IPS-18a (cell line): Measurements from ENCODE around the gene USP32.
A peak's percentile ranks its signal among the peaks of the same experiment; 100 is the strongest.
"Not testable (repeated sequence)": the region's sequence is repeated elsewhere in the genome, so short reads cannot be mapped to it uniquely, and the experiment has no call there.

Experiments
- H3K27ac ChIP-seq: one replicate; pipeline ENCODE4 v1.5.1; 2013; ENCODE audit warnings: low read length
- H3K27me3 ChIP-seq: one replicate; pipeline ENCODE4 v1.6.1; 2013; ENCODE audit warnings: mild to moderate bottlenecking, low read length; ENCODE audit not compliant: control insufficient read depth, insufficient read depth
- H3K36me3 ChIP-seq: one replicate; pipeline ENCODE4 v1.6.1; 2013; ENCODE audit warnings: low read depth, low read length; ENCODE audit not compliant: control insufficient read depth
- H3K4me1 ChIP-seq: one replicate; pipeline ENCODE4 v1.6.1; 2013; ENCODE audit warnings: low read depth, low read length; ENCODE audit not compliant: control insufficient read depth
- H3K4me3 ChIP-seq: one replicate; pipeline ENCODE4 v1.5.1; 2013; ENCODE audit warnings: low read length
- H3K9ac ChIP-seq: one replicate; pipeline ENCODE4 v1.6.1; 2013; ENCODE audit warnings: mild to moderate bottlenecking, low read length, moderate library complexity
- H3K9me3 ChIP-seq: one replicate; pipeline ENCODE4 v1.6.1; 2013; ENCODE audit warnings: low read depth, low read length; ENCODE audit not compliant: control insufficient read depth

USP32 gene

GRCh38 chr17:60326702-60327101, 65.2 kb downstream of the USP32 start:
- H3K4me1 ChIP-seq: peaks cover 19% of the 10 kb centered on the region
- no peaks in the 10 kb centered on the region for H3K36me3 ChIP-seq
- H3K9me3 ChIP-seq: no peaks in the 10 kb centered on the region
- H3K4me3 ChIP-seq: peak overlapping the region; percentile 35
- H3K27ac ChIP-seq: no peak overlapping the region
- H3K27me3 ChIP-seq: no peaks in the 10 kb centered on the region
- H3K9ac ChIP-seq: no peak overlapping the region

- no peaks in the 10 kb centered on the region for H3K9me3 ChIP-seq
- peaks cover 19% of the 10 kb centered on the region for H3K4me1 ChIP-seq
- H3K9ac ChIP-seq: no peak overlapping the region
- no peaks in the 10 kb centered on the region for H3K27me3 ChIP-seq
- H3K36me3 ChIP-seq: no peaks in the 10 kb centered on the region
- H3K4me3 ChIP-seq: no peak overlapping the region
- no peak overlapping the region for H3K27ac ChIP-seq
Measured at GRCh38 chr17:60325730-60326524, 66.0 kb downstream of the USP32 start.

GRCh38 chr17:60323754-60324153, 68.2 kb downstream of the USP32 start:
- H3K36me3 ChIP-seq: no peaks in the 10 kb centered on the region
- H3K4me3 ChIP-seq: no peak overlapping the region
- no peak overlapping the region for H3K27ac ChIP-seq
- no peaks in the 10 kb centered on the region for H3K27me3 ChIP-seq
- H3K9me3 ChIP-seq: no peaks in the 10 kb centered on the region
- peaks cover 19% of the 10 kb centered on the region for H3K4me1 ChIP-seq
- H3K9ac ChIP-seq: no peak overlapping the region

GRCh38 chr17:60322056-60322387, 69.9 kb downstream of the USP32 start:
- no peaks in the 10 kb centered on the region for H3K9me3 ChIP-seq
- no peaks in the 10 kb centered on the region for H3K27me3 ChIP-seq
- H3K9ac ChIP-seq: no peak overlapping the region
- H3K4me1 ChIP-seq: peaks cover 11% of the 10 kb centered on the region
- no peaks in the 10 kb centered on the region for H3K36me3 ChIP-seq
- no peak overlapping the region for H3K4me3 ChIP-seq
- no peak overlapping the region for H3K27ac ChIP-seq

- Histone ChIP-seq H3K4me1 (peaks cover 6% of the 10 kb centered on the region), H3K9ac (no peak overlapping the region), H3K36me3 (no peaks in the 10 kb centered on the region), H3K9me3 (no peaks in the 10 kb centered on the region), H3K27me3 (no peaks in the 10 kb centered on the region), H3K27ac (no peak overlapping the region), H3K4me3 (no peak overlapping the region)
Measured at GRCh38 chr17:60321336-60322055, 70.4 kb downstream of the USP32 start.

- Histone ChIP-seq H3K36me3 (no peaks in the 10 kb centered on the region), H3K9me3 (no peaks in the 10 kb centered on the region), H3K4me1 (peaks cover 6% of the 10 kb centered on the region), H3K27ac (no peak overlapping the region), H3K27me3 (no peaks in the 10 kb centered on the region), H3K4me3 (no peak overlapping the region), H3K9ac (no peak overlapping the region)
Measured at GRCh38 chr17:60318830-60319229, 73.1 kb downstream of the USP32 start.

- H3K9ac ChIP-seq: no peak overlapping the region
- H3K27ac ChIP-seq: no peak overlapping the region
- H3K27me3 ChIP-seq: no peaks in the 10 kb centered on the region
- no peak overlapping the region for H3K4me3 ChIP-seq
- no peaks in the 10 kb centered on the region for H3K9me3 ChIP-seq
- no peaks in the 10 kb centered on the region for H3K36me3 ChIP-seq
- peaks cover 6% of the 10 kb centered on the region for H3K4me1 ChIP-seq
Measured at GRCh38 chr17:60318326-60318725, 73.6 kb downstream of the USP32 start.

- H3K9ac ChIP-seq: no peak overlapping the region
- no peak overlapping the region for H3K27ac ChIP-seq
- no peaks in the 10 kb centered on the region for H3K9me3 ChIP-seq
- H3K36me3 ChIP-seq: no peaks in the 10 kb centered on the region
- H3K4me1 ChIP-seq: peaks cover 6% of the 10 kb centered on the region
- H3K4me3 ChIP-seq: no peak overlapping the region
- no peaks in the 10 kb centered on the region for H3K27me3 ChIP-seq
Measured at GRCh38 chr17:60315650-60316049, 76.3 kb downstream of the USP32 start.

GRCh38 chr17:60314900-60315299, 77.0 kb downstream of the USP32 start:
- H3K9ac ChIP-seq, H3K4me1 ChIP-seq, H3K36me3 ChIP-seq, H3K27me3 ChIP-seq, H3K9me3 ChIP-seq, H3K4me3 ChIP-seq, H3K27ac ChIP-seq: not testable (repeated sequence)

- H3K9ac ChIP-seq: no peak overlapping the region
- peaks cover 6% of the 10 kb centered on the region for H3K4me1 ChIP-seq
- H3K36me3 ChIP-seq: no peaks in the 10 kb centered on the region
- H3K4me3 ChIP-seq: no peak overlapping the region
- no peak overlapping the region for H3K27ac ChIP-seq
- H3K27me3 ChIP-seq: no peaks in the 10 kb centered on the region
- no peaks in the 10 kb centered on the region for H3K9me3 ChIP-seq
Measured at GRCh38 chr17:60314423-60314822, 77.5 kb downstream of the USP32 start.

GRCh38 chr17:60311936-60312335, 80.0 kb downstream of the USP32 start:
- H3K9me3 ChIP-seq: no peaks in the 10 kb centered on the region
- H3K4me3 ChIP-seq: no peak overlapping the region
- H3K27me3 ChIP-seq: no peaks in the 10 kb centered on the region
- no peak overlapping the region for H3K9ac ChIP-seq
- no peak overlapping the region for H3K27ac ChIP-seq
- no peaks in the 10 kb centered on the region for H3K4me1 ChIP-seq
- no peaks in the 10 kb centered on the region for H3K36me3 ChIP-seq

GRCh38 chr17:60311186-60311585, 80.7 kb downstream of the USP32 start:
- no peak overlapping the region for H3K27ac ChIP-seq
- no peak overlapping the region for H3K9ac ChIP-seq
- no peak overlapping the region for H3K4me3 ChIP-seq
- H3K9me3 ChIP-seq: no peaks in the 10 kb centered on the region
- H3K27me3 ChIP-seq: no peaks in the 10 kb centered on the region
- H3K36me3 ChIP-seq: no peaks in the 10 kb centered on the region
- H3K4me1 ChIP-seq: no peaks in the 10 kb centered on the region
